ENCODE data around the gene NRG2.

The NRG2 gene

GRCh38 chr5:139862803-139863202 lies 180.3 kb downstream of the NRG2 start:
- no peaks in the 10 kb centered on the region for H3K9me3 ChIP-seq (ENCODE audit: control insufficient read depth, insufficient read depth, low read length)
- H3K4me2 ChIP-seq (ENCODE audit: low read length) = no peak overlapping the region
- H3K79me2 ChIP-seq (ENCODE audit: control insufficient read depth, low read length) = no peaks in the 10 kb centered on the region
- H3K9me2 ChIP-seq (replicated peaks; ENCODE audit: control insufficient read depth, low read length) = no peaks in the 10 kb centered on the region
- H3K27ac ChIP-seq (ENCODE audit: low read depth, low read length) = no peak overlapping the region
- H3K4me3 ChIP-seq (ENCODE audit: low read length) = no peak overlapping the region
- no peaks in the 10 kb centered on the region for H4K20me1 ChIP-seq (ENCODE audit: control insufficient read depth, insufficient read depth, low read depth, low read length)
- no peak for TF ChIP-seq EZH2phosphoT487 (IDR thresholded peaks at IDR 0.05; ENCODE audit: borderline replicate concordance, low read length)
- TF ChIP-seq, protein P1, sequence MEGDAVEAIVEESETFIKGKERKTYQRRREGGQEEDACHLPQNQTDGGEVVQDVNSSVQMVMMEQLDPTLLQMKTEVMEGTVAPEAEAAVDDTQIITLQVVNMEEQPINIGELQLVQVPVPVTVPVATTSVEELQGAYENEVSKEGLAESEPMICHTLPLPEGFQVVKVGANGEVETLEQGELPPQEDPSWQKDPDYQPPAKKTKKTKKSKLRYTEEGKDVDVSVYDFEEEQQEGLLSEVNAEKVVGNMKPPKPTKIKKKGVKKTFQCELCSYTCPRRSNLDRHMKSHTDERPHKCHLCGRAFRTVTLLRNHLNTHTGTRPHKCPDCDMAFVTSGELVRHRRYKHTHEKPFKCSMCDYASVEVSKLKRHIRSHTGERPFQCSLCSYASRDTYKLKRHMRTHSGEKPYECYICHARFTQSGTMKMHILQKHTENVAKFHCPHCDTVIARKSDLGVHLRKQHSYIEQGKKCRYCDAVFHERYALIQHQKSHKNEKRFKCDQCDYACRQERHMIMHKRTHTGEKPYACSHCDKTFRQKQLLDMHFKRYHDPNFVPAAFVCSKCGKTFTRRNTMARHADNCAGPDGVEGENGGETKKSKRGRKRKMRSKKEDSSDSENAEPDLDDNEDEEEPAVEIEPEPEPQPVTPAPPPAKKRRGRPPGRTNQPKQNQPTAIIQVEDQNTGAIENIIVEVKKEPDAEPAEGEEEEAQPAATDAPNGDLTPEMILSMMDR (IDR thresholded peaks at IDR 0.05; ENCODE audit: low read depth, low read length, poor library complexity, severe bottlenecking) = peak; percentile 38
- H3K36me3 ChIP-seq (ENCODE audit: control insufficient read depth, low read length) = no peaks in the 10 kb centered on the region
- no peaks in the 10 kb centered on the region for H3F3A ChIP-seq (ENCODE audit: control insufficient read depth, insufficient read depth)
- H3K4me1 ChIP-seq (ENCODE audit: control insufficient read depth, low read length) = peaks cover 6% of the 10 kb centered on the region
- H3K27me3 ChIP-seq (ENCODE audit: control insufficient read depth, low read length) = peaks cover 33% of the 10 kb centered on the region

- H3K27me3 ChIP-seq (ENCODE audit: control insufficient read depth, low read length) = peaks cover 37% of the 10 kb centered on the region
- H3K4me1 ChIP-seq (ENCODE audit: control insufficient read depth, low read length) = peaks cover 6% of the 10 kb centered on the region
- H3K4me2 ChIP-seq (ENCODE audit: low read length) = no peak overlapping the region
Observed at GRCh38 chr5:139862313-139862712, 180.8 kb downstream of the NRG2 start.

GRCh38 chr5:139861889-139862207 lies 181.3 kb downstream of the NRG2 start:
- Histone ChIP-seq H3K27me3 (ENCODE audit: control insufficient read depth, low read length) (peaks cover 38% of the 10 kb centered on the region), H4K20me1 (ENCODE audit: control insufficient read depth, insufficient read depth, low read depth, low read length) (no peaks in the 10 kb centered on the region), H3K4me1 (ENCODE audit: control insufficient read depth, low read length) (peaks cover 6% of the 10 kb centered on the region), H3K9me2 (replicated peaks; ENCODE audit: control insufficient read depth, low read length) (no peaks in the 10 kb centered on the region), H3K36me3 (ENCODE audit: control insufficient read depth, low read length) (no peaks in the 10 kb centered on the region), H3K4me2 (ENCODE audit: low read length) (no peak overlapping the region), H3K27ac (ENCODE audit: low read depth, low read length) (no peak overlapping the region), H3K4me3 (ENCODE audit: low read length) (no peak overlapping the region), H3F3A (ENCODE audit: control insufficient read depth, insufficient read depth) (no peaks in the 10 kb centered on the region), H3K79me2 (ENCODE audit: control insufficient read depth, low read length) (no peaks in the 10 kb centered on the region), H3K9me3 (ENCODE audit: control insufficient read depth, insufficient read depth, low read length) (no peaks in the 10 kb centered on the region)
- no peak for TF ChIP-seq EZH2phosphoT487 (IDR thresholded peaks at IDR 0.05; ENCODE audit: borderline replicate concordance, low read length)
- TF ChIP-seq, protein P1 (IDR thresholded peaks at IDR 0.05; ENCODE audit: low read depth, low read length, poor library complexity, severe bottlenecking) = no peak

More at GRCh38 chr5:139862313-139862712, 180.8 kb downstream of the NRG2 start:
- TF ChIP-seq, protein P1 (IDR thresholded peaks at IDR 0.05; ENCODE audit: low read depth, low read length, poor library complexity, severe bottlenecking) = no peak
- TF ChIP-seq EZH2phosphoT487 (IDR thresholded peaks at IDR 0.05; ENCODE audit: borderline replicate concordance, low read length) = no peak
- Histone ChIP-seq H3K9me2 (replicated peaks; ENCODE audit: control insufficient read depth, low read length) (no peaks in the 10 kb centered on the region), H3K27ac (ENCODE audit: low read depth, low read length) (no peak overlapping the region), H3K36me3 (ENCODE audit: control insufficient read depth, low read length) (no peaks in the 10 kb centered on the region), H3K4me3 (ENCODE audit: low read length) (no peak overlapping the region), H4K20me1 (ENCODE audit: control insufficient read depth, insufficient read depth, low read depth, low read length) (no peaks in the 10 kb centered on the region), H3K9me3 (ENCODE audit: control insufficient read depth, insufficient read depth, low read length) (no peaks in the 10 kb centered on the region), H3K79me2 (ENCODE audit: control insufficient read depth, low read length) (no peaks in the 10 kb centered on the region), H3F3A (ENCODE audit: control insufficient read depth, insufficient read depth) (no peaks in the 10 kb centered on the region)
